H9 (cell line): ENCODE measurements around the gene NPHP4. TPM values are rescaled to one million over a fixed set of nuclear protein-coding genes. Genes with fewer than 3 reads are reported as not detected.
A peak's percentile ranks its signal among the peaks of the same experiment; 100 is the strongest.

Experiments
- DNase-seq: peaks from one replicate; pipeline ENCODE4 v3.0.0-alpha.2; 2017
- H2AFZ ChIP-seq: one replicate; pipeline ENCODE4 v1.6.1; 2013; ENCODE audit warnings: mild to moderate bottlenecking, low read length, control low read depth, moderate library complexity
- H2AK5ac ChIP-seq: 2 replicates; pipeline ENCODE4 v1.6.1; 2013; ENCODE audit warnings: low read length, control low read depth, mixed read lengths; ENCODE audit not compliant: insufficient read length
- H2BK120ac ChIP-seq: one replicate; pipeline ENCODE4 v1.6.1; 2013; ENCODE audit warnings: low read depth, mild to moderate bottlenecking, low read length, control low read depth, inconsistent platforms; ENCODE audit not compliant: poor library complexity, severe bottlenecking
- H2BK12ac ChIP-seq: 2 replicates; pipeline ENCODE4 v1.6.1; 2013; ENCODE audit warnings: low read length, control low read depth, mixed read lengths, low read depth; ENCODE audit not compliant: insufficient read length
- H2BK15ac ChIP-seq: 2 replicates; pipeline ENCODE4 v1.6.1; 2013; ENCODE audit warnings: low read depth, low read length, control low read depth
- H2BK20ac ChIP-seq: one replicate; pipeline ENCODE4 v1.6.1; 2013; ENCODE audit warnings: low read depth, mild to moderate bottlenecking, low read length, control low read depth, inconsistent platforms; ENCODE audit not compliant: poor library complexity, severe bottlenecking
- H2BK5ac ChIP-seq: 2 replicates; pipeline ENCODE4 v1.6.1; 2013; ENCODE audit warnings: low read length, control low read depth, mixed read lengths; ENCODE audit not compliant: insufficient read length
- H3K14ac ChIP-seq: 2 replicates; pipeline ENCODE4 v1.6.1; 2013; ENCODE audit warnings: low read length, control low read depth; ENCODE audit not compliant: insufficient read depth
- H3K18ac ChIP-seq: 2 replicates; pipeline ENCODE4 v1.6.1; 2013; ENCODE audit warnings: low read depth, mild to moderate bottlenecking, mixed read lengths, low read length, control low read depth; ENCODE audit not compliant: insufficient read length
- H3K23ac ChIP-seq: 2 replicates; pipeline ENCODE4 v1.6.1; 2013; ENCODE audit warnings: low read length, control low read depth, mixed read lengths, low read depth; ENCODE audit not compliant: insufficient read length
- H3K23me2 ChIP-seq: 2 replicates; pipeline ENCODE4 v1.6.1; 2013; ENCODE audit warnings: low read depth, mild to moderate bottlenecking, mixed read lengths, low read length, control low read depth; ENCODE audit not compliant: insufficient read length, poor library complexity, severe bottlenecking
- H3K27ac ChIP-seq: 2 replicates; pipeline ENCODE4 v1.5.1; 2013; ENCODE audit warnings: low read length, control low read depth, mixed read lengths, low read depth; ENCODE audit not compliant: insufficient read length
- H3K27me3 ChIP-seq: 2 replicates; pipeline ENCODE4 v1.6.1; 2013; ENCODE audit warnings: low read length, control low read depth, inconsistent platforms; ENCODE audit not compliant: insufficient read depth
- H3K4ac ChIP-seq: 2 replicates; pipeline ENCODE4 v1.6.1; 2013; ENCODE audit warnings: low read depth, mild to moderate bottlenecking, control low read depth, inconsistent platforms, low read length, moderate library complexity
- H3K4me1 ChIP-seq: 2 replicates; pipeline ENCODE4 v1.6.1; 2013; ENCODE audit warnings: low read length, control low read depth, inconsistent platforms; ENCODE audit not compliant: insufficient read depth
- H3K4me2 ChIP-seq: 2 replicates; pipeline ENCODE4 v1.6.1; 2013; ENCODE audit warnings: low read length, control low read depth, mixed read lengths; ENCODE audit not compliant: insufficient read length, insufficient read depth
- H3K56ac ChIP-seq: 2 replicates; pipeline ENCODE4 v1.6.1; 2013; ENCODE audit warnings: low read depth, mild to moderate bottlenecking, mixed read lengths, low read length, control low read depth; ENCODE audit not compliant: insufficient read length
- H3K79me1 ChIP-seq: 2 replicates; pipeline ENCODE4 v1.6.1; 2013; ENCODE audit warnings: low read depth, mild to moderate bottlenecking, moderate library complexity, low read length, control low read depth, inconsistent platforms; ENCODE audit not compliant: insufficient read depth, poor library complexity, severe bottlenecking
- H3K79me2 ChIP-seq: 2 replicates; pipeline ENCODE4 v1.6.1; 2013; ENCODE audit warnings: low read length, control low read depth, inconsistent platforms; ENCODE audit not compliant: insufficient read depth
- H3K9ac ChIP-seq: 2 replicates; pipeline ENCODE4 v1.6.1; 2013; ENCODE audit warnings: low read length, control low read depth, mixed read lengths; ENCODE audit not compliant: insufficient read length; ENCODE audit errors: extremely low read depth
- H3K9me3 ChIP-seq: one replicate; pipeline ENCODE4 v1.6.1; 2013; ENCODE audit warnings: low read depth, low read length, inconsistent platforms; ENCODE audit not compliant: control insufficient read depth
- H3T11ph ChIP-seq: one replicate; pipeline ENCODE4 v1.6.1; 2013; ENCODE audit warnings: mild to moderate bottlenecking, low read length, control low read depth, inconsistent platforms
- H4K20me1 ChIP-seq: one replicate; pipeline ENCODE4 v1.6.1; 2013; ENCODE audit not compliant: control insufficient read depth, insufficient read length, insufficient read depth
- H4K5ac ChIP-seq: 2 replicates; pipeline ENCODE4 v1.6.1; 2013; ENCODE audit warnings: low read depth, mild to moderate bottlenecking, mixed read lengths, low read length, control low read depth; ENCODE audit not compliant: insufficient read length
- H4K8ac ChIP-seq: replicated peaks from 2 replicates; pipeline ENCODE4 v1.6.1; 2013; ENCODE audit warnings: low read length, control low read depth, mixed read lengths, low read depth; ENCODE audit not compliant: insufficient read length
- H4K91ac ChIP-seq: 2 replicates; pipeline ENCODE4 v1.6.1; 2013; ENCODE audit warnings: low read depth, mild to moderate bottlenecking, moderate library complexity, mixed read lengths, low read length, control low read depth; ENCODE audit not compliant: insufficient read length
- H3K27ac Mint-ChIP-seq, 3 experiments: 2 replicates in 2 of 3; 3 replicates in 1 of 3; pipeline ENCODE4 v1.8.0; 2020 to 2021; ENCODE audit warnings: mixed read lengths in 3 of 3, mild to moderate bottlenecking in 1 of 3, moderate library complexity in 1 of 3
- H3K27me3 Mint-ChIP-seq: 2 replicates; pipeline ENCODE4 v1.8.0; 2021; ENCODE audit warnings: low read depth, mild to moderate bottlenecking, moderate library complexity, mixed read lengths
- H3K36me3 Mint-ChIP-seq, 3 experiments: 2 replicates in 2 of 3; 3 replicates in 1 of 3; pipeline ENCODE4 v1.8.0; 2020 to 2021; ENCODE audit warnings: low read depth in 3 of 3, mixed read lengths in 3 of 3; ENCODE audit not compliant: insufficient read depth in 1 of 3
- H3K4me1 Mint-ChIP-seq, 2 experiments: 2 replicates each; pipeline ENCODE4 v1.8.0; 2020; ENCODE audit warnings: mixed read lengths in 2 of 2
- H3K4me3 Mint-ChIP-seq, 2 experiments: 2 replicates in 1 of 2; 3 replicates in 1 of 2; pipeline ENCODE4 v1.8.0; 2020 to 2021; ENCODE audit warnings: mild to moderate bottlenecking in 2 of 2, mixed read lengths in 2 of 2, moderate library complexity in 1 of 2
- H3K9me3 Mint-ChIP-seq, 2 experiments: 2 replicates in 1 of 2; 3 replicates in 1 of 2; pipeline ENCODE4 v1.8.0; 2020; ENCODE audit warnings: mild to moderate bottlenecking in 2 of 2, mixed read lengths in 2 of 2, moderate library complexity in 1 of 2
- CTCF ChIP-seq: fragments of 200-600 bp; sonication (generic); conservative IDR thresholded peaks from 3 replicates; pipeline ENCODE4 v1.8.0; 2021; ENCODE audit warnings: antibody characterized with exemption, mild to moderate bottlenecking
- WGBS: extraction: QIAGEN DNeasy Blood & Tissue Kit; methylation state at CpG from one replicate; pipeline ENCODE4 v1.1.7; 2013; ENCODE audit warnings: missing lambda C conversion rate, low lambda C conversion rate, mixed read lengths; ENCODE audit not compliant: insufficient read length; ENCODE audit errors: extremely low coverage; 5-methylcytosine and 5-hydroxymethylcytosine counted together
- total RNA-seq: library from RNA; stranded (reverse); gene quantifications from 2 replicates; pipeline ENCODE4 v1.2.1, GENCODE V29; 2021

Gene NPHP4
- total RNA-seq, 1 experiment from 2014 or later = 17.6 TPM

DNA sequence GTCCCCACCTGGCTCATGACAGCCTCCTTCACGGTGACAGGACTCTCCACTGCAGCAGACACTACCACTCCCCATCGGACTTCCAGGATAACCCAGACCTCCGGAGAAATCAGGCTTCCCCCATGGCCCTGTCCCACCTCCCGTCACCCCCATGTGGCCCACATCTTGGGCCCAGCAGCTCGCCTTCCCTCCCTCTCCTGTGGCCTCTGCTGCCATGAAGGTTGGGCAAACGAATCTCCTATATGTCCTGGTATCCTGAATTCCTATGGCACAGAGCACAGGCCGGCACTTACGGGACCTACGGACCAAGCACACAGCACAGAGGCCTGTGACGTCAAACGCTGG lies 82.0 kb downstream of the NPHP4 start:
- Histone ChIP-seq H3K4ac (no peak overlapping the region), H3K9me3 (no peaks in the 10 kb centered on the region), H3K56ac (no peak overlapping the region), H3K23me2 (no peaks in the 10 kb centered on the region), H2BK12ac (no peak overlapping the region), H3K4me1 (no peaks in the 10 kb centered on the region), H3K79me2 (no peaks in the 10 kb centered on the region), H3K18ac (no peak overlapping the region), H2AFZ (no peak overlapping the region), H2BK15ac (no peak overlapping the region), H2BK5ac (no peak overlapping the region), H3K9ac (no peak overlapping the region), H3T11ph (no peak overlapping the region), H4K91ac (no peak overlapping the region), H3K27me3 (no peaks in the 10 kb centered on the region), H4K5ac (no peak overlapping the region), H3K14ac (no peak overlapping the region), H3K23ac (no peak overlapping the region), H2BK120ac (no peak overlapping the region), H3K79me1 (no peaks in the 10 kb centered on the region), H3K27ac (no peak overlapping the region), H2AK5ac (no peak overlapping the region), H4K20me1 (no peaks in the 10 kb centered on the region), H3K4me2 (no peak overlapping the region), H2BK20ac (no peak overlapping the region), H4K8ac (no peak overlapping the region)
- no peaks in the 10 kb centered on the region; the same call in 1 of the 2 replicates for H3K27me3 Mint-ChIP-seq
- no peak for TF ChIP-seq CTCF
- no peak overlapping the region for H3K4me3 Mint-ChIP-seq
- H3K9me3 Mint-ChIP-seq = no peaks in the 10 kb centered on the region
- peaks cover 0 to 3% (median 0%) of the 10 kb centered on the region in 3 experiments; a peak in 3 of 7 replicates for H3K36me3 Mint-ChIP-seq
- no CpG with 5 or more reads among the region's 11 CpGs for WGBS
- peaks cover 21 to 22% of the 10 kb centered on the region in 2 experiments for H3K4me1 Mint-ChIP-seq
- DNase-seq = peak; percentile 11
- H3K27ac Mint-ChIP-seq = peak overlapping the region in 1 of 3 experiments; percentile 84; a peak in 4 of 7 replicates
